Jurkat, Clone E6-1 (cell line): ENCODE data around the gene TIMM8B.
"Not testable (repeated sequence)": the region's sequence is repeated elsewhere in the genome, so short reads cannot be mapped to it uniquely, and the experiment has no call there.

Experiments
- DNase-seq: peaks from one replicate; pipeline ENCODE4 v3.0.0-alpha.2; 2011; ENCODE audit warnings: low read depth, low spot score
- H3K4me3 ChIP-seq: 2 replicates; pipeline ENCODE4 v1.5.1; 2011; ENCODE audit warnings: mild to moderate bottlenecking, low read length, control low read depth, moderate library complexity

The TIMM8B gene

DNA sequence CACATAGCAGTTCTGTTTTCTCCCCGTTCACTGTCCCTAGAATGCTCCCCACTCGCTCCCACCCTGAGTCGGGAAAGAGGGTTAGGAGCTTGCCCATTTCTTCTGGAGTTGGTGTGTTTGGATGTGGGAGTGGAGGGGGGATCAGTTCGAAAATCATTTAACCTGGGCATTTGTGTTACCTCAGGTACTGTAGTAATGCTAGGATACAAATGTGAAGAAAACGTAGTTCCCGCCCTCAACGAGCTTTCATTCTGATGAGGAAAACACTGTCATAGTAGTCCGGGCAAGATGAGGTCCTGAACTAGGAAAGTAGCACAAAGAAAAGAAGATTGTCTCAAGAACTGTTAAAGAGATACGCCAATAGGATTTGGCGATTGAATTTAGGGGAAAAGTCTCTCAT lies 656 bp upstream of the TIMM8B start:
- DNase-seq = no peak
- peak overlapping the region; percentile 71 for H3K4me3 ChIP-seq

DNA sequence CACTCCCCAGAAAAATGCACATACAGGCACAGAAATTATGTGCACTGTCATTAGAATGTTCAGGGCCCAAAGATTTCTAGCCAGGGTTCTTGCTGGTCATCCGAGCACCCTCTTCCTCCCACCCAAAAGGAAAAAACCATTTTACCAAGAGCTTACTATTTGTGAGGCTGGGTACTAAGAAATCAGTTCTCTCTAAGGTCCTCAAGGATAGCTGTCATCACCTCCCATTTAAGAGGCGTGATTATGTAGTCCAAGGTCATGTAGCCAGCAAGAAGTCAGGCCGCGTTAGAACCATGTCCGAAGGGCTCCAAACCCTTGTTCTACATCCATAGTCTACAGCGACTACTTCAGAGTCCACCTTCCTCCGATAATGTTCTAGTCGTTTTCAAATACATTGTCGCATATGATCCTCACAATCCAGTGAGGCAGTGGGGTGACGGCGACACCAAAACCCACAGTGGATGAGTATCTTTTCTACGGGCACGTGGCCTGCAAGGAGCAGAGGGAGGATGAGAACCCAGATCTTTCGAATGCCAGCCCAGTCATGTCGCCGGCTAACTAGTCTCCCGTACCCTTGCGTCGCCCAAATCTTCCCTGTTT lies 634 bp downstream of the TIMM8B start:
- peak; percentile 23 for DNase-seq
- H3K4me3 ChIP-seq = peak overlapping the region; percentile 71

DNA sequence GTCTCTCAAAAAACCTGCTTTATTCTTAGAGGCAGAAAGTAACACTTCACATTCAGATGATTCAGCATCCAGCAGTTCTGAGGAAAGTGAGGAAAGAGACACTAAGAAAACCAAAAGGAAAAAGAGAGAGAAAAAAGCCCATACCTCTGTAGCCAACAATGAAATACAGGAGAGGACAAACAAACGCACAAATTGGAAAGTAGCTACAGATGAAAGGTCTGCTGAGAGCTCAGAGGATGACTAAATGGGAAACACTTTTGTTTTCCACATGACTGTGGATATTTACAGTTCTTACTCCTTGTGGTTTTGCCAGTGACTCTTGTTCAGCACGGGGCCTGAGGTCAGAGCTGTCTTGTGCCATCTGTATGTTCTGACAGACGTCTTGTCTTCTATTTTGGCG lies 3.8 kb downstream of the TIMM8B start:
- H3K4me3 ChIP-seq = no peak overlapping the region
- no peak for DNase-seq

DNA sequence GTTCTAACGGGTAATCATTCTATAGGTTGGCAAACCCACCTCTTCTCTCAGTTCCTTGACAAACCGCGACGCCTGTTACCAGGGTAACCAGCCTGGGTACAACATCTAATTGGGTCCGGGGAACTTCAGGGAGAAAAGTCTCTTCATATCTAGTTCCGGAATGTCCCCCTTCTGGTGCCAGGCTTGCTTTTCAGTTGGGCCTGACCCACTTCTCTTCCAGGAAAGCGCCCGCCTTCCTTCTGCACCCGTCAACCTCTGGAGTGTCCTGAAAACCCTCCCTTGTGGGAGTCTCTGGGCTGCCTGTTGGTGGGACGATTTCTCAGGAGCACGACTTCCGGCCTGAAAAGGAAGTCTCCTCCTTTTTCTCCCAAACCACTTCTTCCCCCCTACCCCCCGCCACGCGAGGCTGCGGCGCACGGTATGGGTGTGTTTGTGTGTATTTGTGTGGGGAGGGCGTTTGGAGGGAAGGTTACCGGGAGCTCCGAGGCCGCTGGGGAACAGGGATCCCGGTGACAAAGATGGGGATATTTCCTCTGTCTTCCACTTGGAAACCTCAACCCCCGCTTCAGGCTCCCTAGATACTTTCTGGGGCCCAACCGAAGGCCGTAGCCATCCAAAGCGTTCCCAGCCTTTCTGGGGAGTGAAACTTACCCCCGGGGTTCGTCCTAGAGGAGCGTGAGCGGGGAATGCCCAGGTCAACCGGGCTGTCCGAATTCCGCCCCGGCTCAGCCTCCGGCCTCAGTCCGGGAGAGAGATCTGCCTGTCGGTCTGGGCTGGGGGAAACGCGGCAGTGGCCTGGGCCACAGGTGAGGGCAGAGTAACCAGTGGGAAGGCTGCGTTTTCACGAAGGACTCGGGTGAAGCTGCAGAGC lies 12.4 kb downstream of the TIMM8B start, which contains the start of the genes NKAPD1 and PIH1D2:
Gene NKAPD1 (plus strand): TSS at position 359 of the 871 bp plus-strand sequence. CDS start 1,276 bp downstream, outside the sequence.
Gene PIH1D2 (minus strand): TSS at position 77 of the 871 bp plus-strand sequence. CDS start 843 bp downstream, outside the sequence.
- DNase-seq = peak; percentile 91
- peak within 1 kb of the TSS; percentile 89 for H3K4me3 ChIP-seq

DNA sequence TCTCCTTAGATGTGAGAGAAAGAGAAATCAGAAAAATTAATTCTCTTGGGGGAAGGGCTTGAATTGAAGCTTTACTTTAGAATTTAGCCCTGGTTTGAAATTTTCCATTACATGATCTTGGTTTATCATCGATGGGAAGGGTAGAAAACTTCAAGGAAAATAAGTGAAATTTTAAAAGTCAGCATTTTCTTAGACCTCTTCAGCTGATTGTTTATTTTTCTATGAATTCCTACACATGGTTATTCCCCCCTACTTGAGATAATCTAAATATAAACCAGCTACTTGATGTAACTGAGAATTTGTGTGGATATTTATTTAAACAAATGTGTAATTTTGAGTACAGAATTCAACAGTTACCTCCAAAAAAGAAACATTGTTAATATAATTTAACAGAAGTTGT lies 23.6 kb downstream of the TIMM8B start:
- no peak for DNase-seq
- H3K4me3 ChIP-seq = no peak overlapping the region

DNA sequence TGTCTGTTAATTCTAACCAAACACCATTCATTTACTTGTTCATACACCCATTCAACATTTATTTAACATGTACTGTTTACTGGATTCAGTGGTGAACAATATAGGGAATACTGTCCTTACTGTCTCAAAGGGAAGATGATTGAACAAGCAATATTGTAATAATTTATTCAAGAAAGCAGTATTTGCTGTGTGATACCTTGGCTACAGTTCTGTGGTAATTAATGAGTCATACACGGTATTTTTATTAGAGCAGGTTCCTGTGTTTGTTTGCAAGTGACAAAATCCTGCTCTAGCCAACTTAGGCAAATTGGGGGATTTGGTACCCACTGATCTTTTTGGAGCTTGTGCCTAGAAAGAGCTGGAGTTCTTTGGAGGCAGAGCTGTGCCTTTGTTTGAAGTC lies 28.5 kb downstream of the TIMM8B start:
- no peak overlapping the region for H3K4me3 ChIP-seq
- no peak for DNase-seq

DNA sequence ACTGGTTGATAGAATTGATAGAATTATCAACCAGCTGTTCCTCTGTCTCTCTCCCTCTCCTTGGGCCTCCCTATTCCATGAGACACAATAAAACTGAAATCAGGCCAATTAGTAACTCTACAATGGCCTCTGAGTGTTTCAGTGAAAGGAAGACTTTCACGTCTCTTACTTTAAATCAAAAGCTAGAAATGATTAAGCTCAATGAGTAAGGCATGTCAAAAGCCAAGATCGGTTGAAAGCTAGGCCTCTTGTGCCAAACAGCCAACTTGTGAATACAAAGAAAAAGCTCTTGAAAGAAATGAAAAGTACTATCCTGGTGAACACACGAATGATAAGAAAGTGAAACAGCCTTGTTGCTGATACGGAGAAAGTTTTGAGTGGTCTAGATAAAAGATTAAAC lies 29.4 kb downstream of the TIMM8B start:
- DNase-seq = no peak
- H3K4me3 ChIP-seq = no peak overlapping the region

DNA sequence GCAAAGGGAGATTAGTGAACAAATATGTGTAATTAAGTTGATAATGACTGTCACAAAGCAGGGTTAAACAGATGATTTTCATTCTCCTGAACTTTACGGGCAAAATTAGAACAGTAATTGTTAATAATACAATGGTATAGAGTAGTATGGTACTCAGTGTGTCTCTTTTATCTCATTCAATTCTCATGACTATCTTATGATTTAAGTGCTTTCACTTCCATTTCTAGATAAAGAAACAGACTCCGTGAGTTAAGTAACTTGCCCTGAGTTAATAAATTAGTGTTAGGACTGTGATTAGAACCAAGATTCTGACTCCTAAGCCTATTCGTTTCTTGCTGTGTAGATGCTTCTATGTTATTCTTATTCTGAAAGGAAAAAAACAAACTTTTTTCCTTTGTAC lies 34.8 kb downstream of the TIMM8B start:
- DNase-seq = no peak
- H3K4me3 ChIP-seq = no peak overlapping the region

DNA sequence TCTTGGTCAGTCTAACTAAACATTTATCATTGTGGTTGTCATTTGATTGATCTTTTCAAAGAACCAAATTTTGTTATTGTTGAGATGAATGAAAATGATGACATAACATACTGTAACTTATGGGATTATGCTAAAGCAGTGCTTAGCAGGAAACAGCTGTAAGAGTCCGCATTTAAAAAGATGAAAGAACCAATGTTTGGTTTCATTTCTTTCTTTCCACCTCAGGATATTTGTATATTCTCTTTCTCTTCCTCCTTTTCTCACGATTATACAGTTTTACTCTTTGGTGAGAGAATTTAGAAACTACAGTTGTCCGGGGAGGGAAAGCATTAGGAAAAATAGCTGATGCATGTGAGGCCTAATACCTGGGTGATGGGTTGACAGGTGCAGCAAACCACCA lies 35.8 kb downstream of the TIMM8B start:
- DNase-seq = no peak
- H3K4me3 ChIP-seq = no peak overlapping the region

DNA sequence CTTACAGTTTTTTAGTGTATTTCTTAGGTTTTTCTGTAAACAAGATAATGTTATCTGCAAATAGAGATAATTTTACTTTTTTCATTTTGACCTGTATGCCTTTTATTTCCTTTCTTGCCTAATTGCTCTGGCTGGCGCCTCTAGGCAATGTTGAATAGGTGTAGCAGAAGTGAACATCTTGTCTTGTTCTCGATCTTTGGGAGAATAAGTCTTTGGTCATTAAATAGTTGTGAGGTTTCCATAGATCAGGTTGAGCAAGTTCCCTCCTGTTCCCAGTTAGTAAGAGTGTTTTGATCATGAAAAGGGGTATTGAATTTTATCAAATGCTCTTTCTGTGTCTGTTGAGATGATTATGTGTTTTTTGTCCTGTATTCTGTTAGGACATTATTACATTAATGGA lies 36.8 kb downstream of the TIMM8B start:
- no peak overlapping the region for H3K4me3 ChIP-seq
- DNase-seq = no peak

DNA sequence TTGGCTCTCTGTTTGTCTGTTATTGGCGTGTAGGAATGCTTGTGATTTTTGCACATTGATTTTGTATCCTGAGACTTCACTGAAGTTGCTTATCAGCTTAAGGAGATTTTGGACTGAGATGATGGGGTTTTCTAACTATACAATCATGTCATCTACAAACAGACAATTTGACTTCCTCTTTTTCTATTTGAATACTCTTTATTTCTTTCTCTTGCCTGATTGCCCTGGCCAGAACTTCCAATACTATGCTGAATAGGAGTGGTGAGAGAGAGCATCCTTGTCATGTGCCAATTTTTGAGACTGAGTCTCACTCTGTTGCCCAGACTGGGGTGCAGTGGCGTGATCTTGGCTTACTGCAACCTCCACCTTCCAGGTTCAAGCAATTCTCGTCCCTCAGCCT lies 38.3 kb downstream of the TIMM8B start:
- H3K4me3 ChIP-seq, DNase-seq: not testable (repeated sequence)

DNA sequence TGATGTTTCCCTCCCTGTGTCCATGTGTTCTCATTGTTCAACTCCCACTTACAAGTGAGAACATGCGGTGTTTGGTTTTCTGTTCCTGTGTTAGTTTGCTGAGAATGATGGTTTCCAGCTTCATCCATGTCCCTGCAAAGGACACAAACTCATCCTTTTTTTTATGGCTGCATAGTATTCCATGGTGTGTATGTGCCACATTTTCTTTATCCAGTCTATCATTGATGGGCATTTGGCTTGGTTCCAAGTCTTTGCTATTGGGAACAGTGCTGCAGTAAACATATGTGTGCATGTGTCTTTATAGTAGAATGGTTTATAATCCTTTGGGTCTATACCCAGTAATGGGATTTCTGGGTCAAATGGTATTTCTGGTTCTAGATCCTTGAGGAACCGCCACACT lies 39.9 kb downstream of the TIMM8B start:
- not testable (repeated sequence) for DNase-seq, H3K4me3 ChIP-seq

DNA sequence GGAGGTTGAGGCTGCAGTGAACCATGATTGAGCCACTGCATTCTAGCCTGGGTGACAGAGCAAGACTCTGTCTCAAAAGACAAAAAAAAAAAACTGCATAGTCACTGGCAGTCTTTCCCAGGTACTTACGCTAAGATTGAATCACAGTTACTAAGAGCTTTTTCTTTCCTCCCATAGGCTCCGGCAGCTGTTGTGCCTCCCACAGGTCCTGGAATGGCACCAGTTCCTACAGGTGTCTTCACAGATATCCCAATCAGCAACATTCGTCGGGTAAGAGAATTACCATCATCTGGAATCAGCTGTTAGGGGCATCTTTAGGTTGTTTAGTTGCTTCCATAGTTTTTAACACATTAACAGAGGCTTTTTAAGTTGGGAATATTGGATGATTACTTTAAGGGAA lies 41.6 kb downstream of the TIMM8B start:
- no peak for DNase-seq
- H3K4me3 ChIP-seq = no peak overlapping the region

DNA sequence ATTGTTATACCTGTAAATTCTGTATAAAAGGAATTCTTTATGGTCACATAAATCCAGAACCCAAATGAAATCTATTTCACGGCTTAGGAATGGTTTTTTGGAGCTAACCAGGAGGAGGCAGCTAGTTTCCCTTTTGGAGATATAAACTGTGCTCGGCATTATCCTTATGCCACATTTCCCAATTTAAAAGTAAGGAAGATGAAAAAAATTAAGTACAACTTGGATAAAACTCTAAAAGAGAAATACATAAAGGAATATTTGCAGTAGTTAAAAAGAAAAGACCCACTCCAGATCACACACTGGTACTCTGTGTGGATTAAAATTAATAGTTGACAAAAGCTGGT lies 43.6 kb downstream of the TIMM8B start:
- no peak overlapping the region for H3K4me3 ChIP-seq
- DNase-seq = no peak

DNA sequence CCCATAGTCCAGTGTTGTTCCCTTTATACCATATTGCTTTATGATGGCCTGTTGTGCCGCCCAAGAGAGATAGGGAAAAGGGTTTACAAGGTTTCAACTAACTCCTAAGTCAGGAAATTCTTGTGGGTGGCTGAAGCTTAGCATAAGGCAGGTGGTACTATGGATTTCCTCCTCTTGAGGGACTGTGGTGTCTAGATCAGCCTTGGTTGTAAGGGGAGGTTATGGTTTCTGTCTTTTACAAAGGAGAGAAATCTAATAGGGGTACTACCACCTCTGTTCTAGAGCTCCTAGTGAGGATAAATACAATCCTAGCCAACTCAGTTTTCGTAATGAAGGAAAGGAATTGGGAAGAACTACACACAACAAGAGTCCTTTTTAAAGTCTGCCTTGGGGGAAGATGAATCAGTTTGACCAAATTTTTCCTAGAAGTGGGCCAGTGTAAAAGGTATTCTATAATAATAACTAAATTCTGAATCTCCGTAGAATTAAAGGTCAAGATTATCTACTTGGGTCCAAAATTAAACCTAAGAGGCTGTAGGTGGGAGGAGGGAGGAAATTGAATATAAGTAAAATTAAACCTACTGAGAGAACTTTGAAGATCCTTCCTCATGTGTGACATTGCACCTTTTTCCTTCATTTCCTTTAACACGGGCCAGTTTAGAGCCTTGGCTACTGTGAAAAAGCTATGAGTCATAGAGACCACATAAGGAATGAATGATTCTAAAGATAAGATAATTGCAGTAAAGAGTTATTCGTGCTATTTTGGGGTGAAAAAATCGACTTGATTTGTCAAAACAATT lies 44.2 kb downstream of the TIMM8B start:
- DNase-seq = no peak
- H3K4me3 ChIP-seq = no peak overlapping the region

DNA sequence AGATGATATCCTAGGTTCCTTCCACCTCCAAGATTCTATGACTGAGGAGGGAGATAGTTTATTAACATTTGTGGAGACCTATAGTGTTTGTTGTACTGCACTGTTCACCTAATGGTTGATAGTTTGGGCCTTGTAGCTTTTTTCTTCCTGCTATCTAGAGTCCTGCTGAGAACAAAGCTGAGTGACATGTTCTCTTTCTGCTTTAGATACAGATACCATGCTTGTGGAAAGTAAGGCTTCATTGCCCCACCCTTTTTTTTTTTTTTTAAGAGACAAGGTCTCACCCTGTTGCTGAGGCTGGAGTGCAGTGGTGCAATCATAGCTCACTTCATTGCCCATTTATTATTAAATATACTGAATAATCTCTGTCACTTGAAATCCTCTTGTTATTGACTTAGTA lies 49.0 kb downstream of the TIMM8B start:
- no peak overlapping the region for H3K4me3 ChIP-seq
- peak; percentile 28 for DNase-seq
